BLaER1 (cell line): ENCODE results near the gene GJC1.
A peak's percentile ranks its signal among the peaks of the same experiment; 100 is the strongest.
"Not testable (repeated sequence)": the region's sequence is repeated elsewhere in the genome, so short reads cannot be mapped to it uniquely, and the experiment has no call there.

Experiments
- H3K27ac ChIP-seq: shearing (Covaris generic); formaldehyde crosslinking; 2 replicates; pipeline ENCODE4 v1.8.1; 2022
- H3K27me3 ChIP-seq: shearing (Covaris generic); formaldehyde crosslinking; 2 replicates; pipeline ENCODE4 v1.8.1; 2022
- H3K36me3 ChIP-seq: shearing (Covaris generic); formaldehyde crosslinking; 2 replicates; pipeline ENCODE4 v1.8.1; 2022
- H3K4me1 ChIP-seq: shearing (Covaris generic); formaldehyde crosslinking; 2 replicates; pipeline ENCODE4 v1.8.1; 2022
- H3K4me2 ChIP-seq: shearing (Covaris generic); formaldehyde crosslinking; 2 replicates; pipeline ENCODE4 v1.8.1; 2022
- H3K4me3 ChIP-seq: shearing (Covaris generic); formaldehyde crosslinking; 2 replicates; pipeline ENCODE4 v1.8.1; 2022
- H3K9ac ChIP-seq: shearing (Covaris generic); formaldehyde crosslinking; 2 replicates; pipeline ENCODE4 v1.8.1; 2022
- H3K9me3 ChIP-seq: shearing (Covaris generic); formaldehyde crosslinking; 2 replicates; pipeline ENCODE4 v1.8.1; 2022
- H4K20me1 ChIP-seq: shearing (Covaris generic); formaldehyde crosslinking; 2 replicates; pipeline ENCODE4 v1.8.1; 2022
- Cebpa-rat ChIP-seq: shearing (Covaris generic); IDR thresholded peaks from 2 replicates; pipeline ENCODE4 v1.8.1; 2022

GJC1 gene

DNA sequence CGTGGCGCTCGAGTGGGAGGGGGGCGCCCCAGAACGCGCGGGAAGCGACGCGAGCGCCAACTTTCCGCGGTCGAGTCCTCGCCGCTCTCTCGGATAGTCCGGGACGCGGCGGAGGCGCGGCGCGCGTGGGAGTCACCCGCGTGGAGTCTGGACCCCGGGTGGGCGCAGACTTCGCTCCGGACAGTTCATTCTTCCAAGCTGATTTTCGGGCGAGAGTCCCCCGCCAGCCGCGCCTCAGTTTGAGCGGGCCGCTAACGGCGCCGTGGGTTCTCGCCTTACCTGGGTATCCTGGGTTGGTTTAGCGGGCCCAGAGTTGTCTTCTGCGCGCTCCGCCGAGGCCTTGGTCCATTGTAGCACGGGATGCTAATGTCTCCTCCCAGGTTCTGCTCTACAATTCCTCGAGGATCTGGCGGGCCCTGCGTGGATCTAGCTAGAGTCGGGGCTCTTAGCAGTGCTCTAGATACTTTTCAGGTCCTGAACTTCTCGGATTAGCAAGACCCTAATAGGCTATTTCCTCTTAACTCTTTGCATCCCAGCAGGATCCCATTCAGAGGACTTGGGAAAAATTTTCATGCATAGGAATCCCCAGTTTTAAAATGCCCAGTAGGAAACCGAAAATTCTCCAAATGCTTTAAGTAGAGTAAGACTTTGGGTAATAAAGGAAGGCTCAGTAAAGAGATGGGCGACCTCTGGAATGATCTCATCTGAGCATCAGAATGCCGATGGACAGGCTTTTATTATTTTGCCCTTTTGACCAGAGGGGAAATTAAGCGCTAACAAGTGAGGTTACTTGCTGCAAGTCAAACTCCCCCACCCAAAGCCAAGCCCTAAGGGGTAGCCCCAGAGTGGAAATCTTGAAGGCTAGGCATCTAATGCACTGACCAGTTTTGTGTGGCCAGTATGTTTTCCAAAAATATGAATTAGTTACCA lies 537 bp upstream of the GJC1 start:
- peaks cover 52% of the 10 kb centered on the region for H3K27me3 ChIP-seq
- H3K4me2 ChIP-seq = peak overlapping the region; percentile 83
- H4K20me1 ChIP-seq = peaks cover 32% of the 10 kb centered on the region
- H3K9ac ChIP-seq = peak overlapping the region; percentile 90
- peak overlapping the region; percentile 84 for H3K4me3 ChIP-seq
- no peaks in the 10 kb centered on the region for H3K36me3 ChIP-seq
- H3K27ac ChIP-seq = peak overlapping the region; percentile 93
- H3K4me1 ChIP-seq = peaks cover 43% of the 10 kb centered on the region
- H3K9me3 ChIP-seq = no peaks in the 10 kb centered on the region
- TF ChIP-seq Cebpa-rat = no peak

DNA sequence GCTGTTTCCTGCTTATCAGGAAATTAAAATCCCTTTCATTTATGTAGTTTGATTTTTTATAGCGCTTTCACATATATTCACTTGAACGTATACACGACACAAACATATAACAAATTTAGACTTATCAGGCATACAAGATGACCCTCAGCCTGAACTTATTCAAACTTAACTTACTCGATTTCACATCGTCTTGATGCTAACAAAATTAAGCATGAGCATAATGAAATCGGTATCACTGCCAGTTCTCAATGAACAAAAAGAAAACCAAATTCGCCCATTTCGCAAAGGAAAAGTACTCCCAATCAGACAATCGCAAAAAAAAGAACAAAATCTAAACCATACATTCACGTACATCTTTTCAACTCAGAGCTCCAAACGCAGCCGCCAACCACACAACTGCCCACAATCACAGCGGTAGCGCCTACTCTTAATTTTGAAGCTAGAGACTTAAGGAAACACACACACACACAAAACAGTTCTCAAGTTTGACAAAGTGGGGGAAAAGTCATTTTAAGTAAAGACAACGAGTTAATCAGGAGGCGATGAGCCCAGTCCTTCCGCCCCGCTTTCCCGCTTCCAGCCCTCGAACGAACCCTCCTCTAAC lies 1.1 kb downstream of the GJC1 start:
- Histone ChIP-seq H3K27ac (peak overlapping the region; percentile 93), H3K4me2 (peak overlapping the region; percentile 83)

GRCh38 chr17:44827863-44828262 lies 2.2 kb downstream of the GJC1 start:
- H3K4me1 ChIP-seq = peaks cover 51% of the 10 kb centered on the region
- no peaks in the 10 kb centered on the region for H3K9me3 ChIP-seq
- peak overlapping the region; percentile 84 for H3K4me3 ChIP-seq
- peak overlapping the region; percentile 90 for H3K9ac ChIP-seq
- peaks cover 18% of the 10 kb centered on the region for H3K36me3 ChIP-seq
- H3K27me3 ChIP-seq = peaks cover 52% of the 10 kb centered on the region
- peak overlapping the region; percentile 93 for H3K27ac ChIP-seq
- H3K4me2 ChIP-seq = peak overlapping the region; percentile 83
- peaks cover 46% of the 10 kb centered on the region for H4K20me1 ChIP-seq
- no peak for TF ChIP-seq Cebpa-rat

More for the DNA sequence above, 1.1 kb downstream of the GJC1 start:
- H3K9me3 ChIP-seq = no peaks in the 10 kb centered on the region
- H3K27me3 ChIP-seq = peaks cover 52% of the 10 kb centered on the region
- H3K36me3 ChIP-seq = peaks cover 7% of the 10 kb centered on the region; the same call in 1 of the 2 replicates
- peak overlapping the region; percentile 84 for H3K4me3 ChIP-seq
- peaks cover 51% of the 10 kb centered on the region for H3K4me1 ChIP-seq
- H4K20me1 ChIP-seq = peaks cover 37% of the 10 kb centered on the region
- no peak for TF ChIP-seq Cebpa-rat
- peak overlapping the region; percentile 90 for H3K9ac ChIP-seq

DNA sequence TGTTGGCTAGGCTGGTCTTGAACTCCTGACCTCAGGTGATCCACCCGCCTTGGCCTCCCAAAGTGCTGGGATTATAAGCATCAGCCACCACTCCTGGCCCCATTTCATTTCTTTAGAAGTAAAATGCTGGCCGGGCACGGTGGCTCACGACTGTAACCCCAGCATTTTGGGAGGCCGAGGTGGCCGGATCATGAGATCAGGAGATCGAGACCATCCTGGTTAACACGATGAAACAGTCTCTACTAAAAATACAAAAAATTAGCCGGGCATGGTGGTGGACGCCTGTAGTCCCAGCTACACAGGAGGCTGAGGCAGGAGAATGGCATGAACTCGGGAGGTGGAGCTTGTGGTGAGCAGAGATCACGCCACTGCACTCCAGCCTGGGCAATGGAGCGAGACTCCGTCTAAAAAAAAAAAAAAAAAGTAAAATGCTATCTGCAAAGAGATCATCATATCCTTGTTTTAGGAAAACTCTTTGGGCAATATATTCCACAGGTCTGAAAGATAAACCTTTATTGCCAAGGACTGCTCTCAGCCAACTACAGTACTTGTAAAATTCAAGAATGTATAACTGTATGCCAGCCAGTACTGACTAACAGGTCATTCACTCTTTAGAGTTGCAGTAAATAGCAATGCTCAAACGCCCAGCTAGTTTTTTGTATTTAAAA lies 3.8 kb downstream of the GJC1 start:
- Histone ChIP-seq H3K9me3 (no peaks in the 10 kb centered on the region), H4K20me1 (peaks cover 53% of the 10 kb centered on the region), H3K27me3 (peaks cover 46% of the 10 kb centered on the region), H3K27ac (peak overlapping the region; percentile 93), H3K4me2 (peak overlapping the region; percentile 83), H3K4me1 (peaks cover 46% of the 10 kb centered on the region), H3K36me3 (peaks cover 18% of the 10 kb centered on the region), H3K9ac (no peak overlapping the region), H3K4me3 (peak overlapping the region; percentile 84; the same call in 1 of the 2 replicates)
- no peak for TF ChIP-seq Cebpa-rat

DNA sequence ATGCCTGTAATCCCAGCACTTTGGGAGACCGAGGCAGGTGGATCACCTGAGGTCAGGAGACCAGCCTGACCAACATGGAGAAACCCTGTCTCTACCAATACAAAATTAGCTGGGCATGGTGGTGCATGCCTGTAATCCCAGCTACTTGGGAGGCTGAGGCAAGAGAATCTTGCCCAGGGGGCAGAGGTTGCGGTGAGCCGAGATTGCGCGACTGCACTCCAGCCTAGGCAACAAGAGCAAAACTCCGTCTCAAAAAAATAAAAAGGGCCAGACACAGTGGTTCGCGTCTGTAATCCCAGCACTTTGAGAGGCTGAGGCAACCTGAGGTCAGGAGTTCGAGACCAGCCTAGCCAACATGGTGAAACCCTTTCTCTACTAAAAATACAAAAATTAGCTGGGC lies 4.9 kb downstream of the GJC1 start:
- not testable (repeated sequence) for H3K27ac ChIP-seq, H3K9ac ChIP-seq, H3K9me3 ChIP-seq, H3K4me3 ChIP-seq
- Histone ChIP-seq H3K4me2 (peak overlapping the region; percentile 83), H4K20me1 (peaks cover 63% of the 10 kb centered on the region), H3K4me1 (peaks cover 36% of the 10 kb centered on the region), H3K36me3 (peaks cover 24% of the 10 kb centered on the region), H3K27me3 (peaks cover 35% of the 10 kb centered on the region)

DNA sequence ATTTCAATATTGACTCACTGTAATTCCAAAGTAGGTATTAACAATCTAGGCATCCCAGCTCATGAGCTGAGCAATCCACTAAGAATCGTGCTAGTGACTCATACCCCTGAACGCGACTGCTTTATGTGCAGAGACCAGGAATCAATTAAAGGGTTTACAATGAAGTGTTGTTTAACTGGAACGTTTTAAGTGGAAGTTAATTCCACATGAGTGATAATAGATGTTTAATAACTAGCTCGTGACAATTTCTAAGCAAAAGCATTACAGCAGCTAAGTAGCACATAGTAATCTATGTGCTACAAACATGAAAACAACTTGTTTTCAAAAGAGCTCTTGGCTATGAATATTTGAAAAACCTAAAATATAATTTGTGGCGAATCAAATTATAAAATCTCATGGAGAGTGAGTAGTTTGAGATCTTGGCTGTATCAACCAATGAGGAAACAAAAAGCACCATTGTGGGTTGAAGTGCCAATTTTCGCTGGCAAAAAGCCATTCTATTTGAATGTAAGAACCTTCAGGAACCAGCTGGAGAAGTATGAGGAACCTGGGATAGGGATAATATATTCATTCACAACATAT lies 9.4 kb downstream of the GJC1 start:
- H4K20me1 ChIP-seq = peaks cover 64% of the 10 kb centered on the region
- H3K4me3 ChIP-seq = no peak overlapping the region
- no peak overlapping the region for H3K4me2 ChIP-seq
- TF ChIP-seq Cebpa-rat = no peak
- no peaks in the 10 kb centered on the region for H3K27me3 ChIP-seq
- H3K27ac ChIP-seq = no peak overlapping the region
- no peak overlapping the region for H3K9ac ChIP-seq
- H3K36me3 ChIP-seq = peaks cover 36% of the 10 kb centered on the region
- H3K9me3 ChIP-seq = no peaks in the 10 kb centered on the region
- peaks cover 9% of the 10 kb centered on the region for H3K4me1 ChIP-seq

DNA sequence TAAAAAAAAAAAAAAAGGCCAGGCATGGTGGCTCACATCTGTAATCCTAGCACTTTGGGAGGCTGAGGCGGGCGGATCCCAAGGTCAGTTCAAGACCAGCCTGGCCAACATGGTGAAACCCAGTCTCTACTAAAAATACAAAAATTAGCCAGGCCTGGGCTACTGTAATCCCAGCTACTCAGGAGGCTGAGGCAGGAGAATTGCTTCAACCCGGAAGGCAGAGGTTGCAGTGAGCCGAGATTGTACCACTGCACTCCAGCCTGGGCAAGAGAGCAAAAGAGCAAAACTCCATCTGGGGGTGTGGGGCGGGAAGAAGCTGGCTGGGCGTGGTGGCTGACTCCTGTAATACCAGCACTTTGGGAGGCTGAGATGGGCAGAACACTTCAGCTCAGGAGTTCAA lies 11.6 kb downstream of the GJC1 start:
- H3K4me2 ChIP-seq, H3K9ac ChIP-seq, H3K4me1 ChIP-seq, H3K27me3 ChIP-seq, H3K27ac ChIP-seq, H3K9me3 ChIP-seq, H3K4me3 ChIP-seq: not testable (repeated sequence)
- H4K20me1 ChIP-seq = peaks cover 75% of the 10 kb centered on the region
- H3K36me3 ChIP-seq = peaks cover 30% of the 10 kb centered on the region

DNA sequence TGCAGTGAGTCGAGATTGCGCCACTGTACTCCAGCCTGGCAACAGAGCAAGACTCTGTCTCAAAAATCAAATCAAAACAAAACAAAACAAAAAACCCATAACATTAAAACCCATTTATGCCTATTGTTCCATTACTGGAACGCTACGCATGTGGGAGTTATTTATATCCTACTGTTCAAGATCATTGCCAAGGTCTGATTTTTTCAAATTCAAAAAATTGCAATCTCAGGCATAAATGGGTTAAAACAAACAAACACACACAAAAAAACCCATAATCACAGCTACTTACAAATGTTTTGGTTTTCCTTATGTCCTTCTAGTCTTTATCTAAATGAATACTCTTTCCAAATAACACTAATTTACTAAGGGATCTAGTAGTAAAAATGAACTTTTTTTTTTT lies 17.8 kb downstream of the GJC1 start:
- Histone ChIP-seq H4K20me1 (peaks cover 93% of the 10 kb centered on the region), H3K9me3 (no peaks in the 10 kb centered on the region), H3K4me3 (no peak overlapping the region), H3K27ac (no peak overlapping the region), H3K9ac (no peak overlapping the region), H3K4me2 (no peak overlapping the region), H3K27me3 (no peaks in the 10 kb centered on the region), H3K4me1 (peaks cover 26% of the 10 kb centered on the region), H3K36me3 (peaks cover 14% of the 10 kb centered on the region; the same call in 1 of the 2 replicates)
- no peak for TF ChIP-seq Cebpa-rat

DNA sequence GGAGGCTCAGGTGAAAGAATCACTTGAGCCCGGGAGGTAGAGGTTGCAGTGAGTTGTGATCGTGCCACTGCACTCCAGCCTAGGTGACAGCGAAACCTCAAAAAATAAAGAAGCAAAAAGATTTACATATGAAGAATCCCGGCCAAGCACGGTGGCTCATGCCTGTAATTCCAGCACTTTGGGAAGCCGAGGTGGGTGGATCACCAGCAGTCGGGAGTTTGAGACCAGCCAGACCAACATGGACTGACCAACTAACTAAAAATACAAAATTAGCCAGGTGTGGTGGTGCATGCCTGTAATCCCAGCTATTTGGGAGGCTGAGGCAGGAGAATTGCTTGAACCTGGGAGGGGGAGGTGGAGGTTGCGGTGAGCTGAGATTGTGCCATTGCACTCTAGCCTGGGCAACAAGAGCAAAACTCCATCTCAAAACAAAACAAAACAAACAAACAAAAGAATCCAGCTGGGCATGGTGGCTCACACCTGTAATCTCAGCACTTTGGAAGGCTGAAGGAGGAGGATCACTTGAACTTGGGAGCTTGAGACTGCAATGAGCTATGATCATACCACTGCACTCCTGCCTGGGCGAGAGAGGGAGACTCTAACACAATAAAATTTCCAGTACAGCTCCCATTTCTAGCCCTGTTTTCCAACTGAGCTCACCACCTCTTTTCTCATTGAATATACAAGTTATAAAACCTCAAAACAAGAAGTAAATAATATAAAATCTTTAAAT lies 21.3 kb downstream of the GJC1 start:
- peak overlapping the region; percentile 46; the same call in 1 of the 2 replicates for H3K4me2 ChIP-seq
- not testable (repeated sequence) for H3K27me3 ChIP-seq

More for the DNA sequence above, 21.3 kb downstream of the GJC1 start:
- H3K4me3 ChIP-seq, H3K9ac ChIP-seq, H3K27ac ChIP-seq, H3K9me3 ChIP-seq: not testable (repeated sequence)
- Histone ChIP-seq H3K36me3 (peaks cover 38% of the 10 kb centered on the region), H3K4me1 (peaks cover 27% of the 10 kb centered on the region), H4K20me1 (peaks cover 83% of the 10 kb centered on the region)
